ENCODE results near the gene PAX2. TPM values are rescaled to one million over a fixed set of nuclear protein-coding genes. Genes with fewer than 3 reads are reported as not detected.

PAX2 gene
- total RNA-seq, 1 donor from 2014 or later: not detected

DNA sequence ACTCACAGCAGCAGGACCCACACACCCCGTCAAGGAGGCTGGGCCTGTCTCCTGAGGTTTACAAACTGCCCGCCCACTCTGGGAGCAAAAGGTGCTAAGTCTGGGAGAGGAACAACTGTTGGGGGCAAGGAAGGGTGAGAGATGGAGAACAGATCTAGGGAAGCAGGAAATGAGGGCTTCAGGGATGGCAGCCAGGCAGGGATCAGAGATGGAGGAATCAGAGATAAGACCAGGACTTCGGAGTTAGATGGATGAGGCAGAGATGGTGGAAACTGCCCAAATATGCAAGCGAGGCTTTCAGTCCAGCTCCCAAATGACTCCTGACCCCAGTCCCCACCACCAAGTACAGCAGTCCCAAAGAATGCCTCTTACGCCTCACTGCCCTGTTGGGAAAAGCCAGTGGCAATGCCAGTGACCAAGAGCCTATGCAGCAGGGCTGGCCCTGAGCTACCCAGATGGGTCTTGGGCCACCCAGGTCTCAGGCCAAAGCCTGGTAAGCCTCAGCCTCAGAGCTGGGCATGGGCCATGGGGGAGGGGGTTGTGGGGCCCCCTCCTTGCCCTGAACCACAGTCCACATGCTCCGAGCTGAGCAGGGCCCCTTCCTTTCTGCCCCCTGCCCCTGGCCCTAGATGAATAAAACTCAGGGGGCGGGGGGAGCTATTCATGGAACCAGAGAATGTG lies 127.9 kb downstream of the PAX2 start:
- intact Hi-C loops (cut with micrococcal nuclease): no loop called here

GRCh38 chr10:100873827-100874326 lies 128.5 kb downstream of the PAX2 start:
- intact Hi-C loops (cut with micrococcal nuclease): no loop called here

DNA sequence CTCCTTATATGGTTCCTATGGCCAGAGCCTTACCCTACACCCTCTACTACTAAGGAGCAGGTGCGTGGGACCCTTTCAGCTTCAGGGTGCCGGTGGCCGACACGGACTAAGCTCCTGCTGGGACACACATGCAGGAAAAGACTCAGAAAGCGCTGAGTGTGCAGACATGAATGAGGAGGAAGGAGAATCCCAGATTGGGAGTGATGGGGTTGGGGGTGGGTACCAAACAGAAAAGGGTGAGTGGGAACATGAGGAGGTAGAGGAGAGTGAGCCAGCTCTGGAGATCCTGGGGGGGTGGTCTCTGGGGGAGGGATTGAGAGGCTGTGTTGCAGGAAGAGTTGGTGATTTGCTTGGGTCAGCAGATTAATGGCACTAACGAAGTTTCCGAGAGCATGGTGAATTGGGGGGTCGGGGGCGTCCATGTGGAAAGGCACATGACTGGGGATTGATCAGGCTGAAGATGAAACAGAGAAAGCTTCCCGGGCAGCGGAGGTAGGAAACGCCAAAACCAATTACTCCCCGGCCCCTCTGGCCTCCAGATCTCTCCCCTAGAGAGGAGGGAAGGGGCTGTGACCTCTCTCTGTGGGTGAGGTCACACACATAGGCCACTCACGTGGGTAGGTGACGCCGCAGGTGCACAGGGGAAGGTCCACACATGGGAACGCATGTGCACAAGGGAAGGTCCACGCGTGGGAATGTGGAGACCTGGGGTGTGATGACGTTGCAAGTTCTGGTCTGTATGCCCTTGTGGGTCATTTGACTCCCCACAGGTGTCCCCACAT lies 129.5 kb downstream of the PAX2 start:
- intact Hi-C loops (cut with micrococcal nuclease): no loop called here

DNA sequence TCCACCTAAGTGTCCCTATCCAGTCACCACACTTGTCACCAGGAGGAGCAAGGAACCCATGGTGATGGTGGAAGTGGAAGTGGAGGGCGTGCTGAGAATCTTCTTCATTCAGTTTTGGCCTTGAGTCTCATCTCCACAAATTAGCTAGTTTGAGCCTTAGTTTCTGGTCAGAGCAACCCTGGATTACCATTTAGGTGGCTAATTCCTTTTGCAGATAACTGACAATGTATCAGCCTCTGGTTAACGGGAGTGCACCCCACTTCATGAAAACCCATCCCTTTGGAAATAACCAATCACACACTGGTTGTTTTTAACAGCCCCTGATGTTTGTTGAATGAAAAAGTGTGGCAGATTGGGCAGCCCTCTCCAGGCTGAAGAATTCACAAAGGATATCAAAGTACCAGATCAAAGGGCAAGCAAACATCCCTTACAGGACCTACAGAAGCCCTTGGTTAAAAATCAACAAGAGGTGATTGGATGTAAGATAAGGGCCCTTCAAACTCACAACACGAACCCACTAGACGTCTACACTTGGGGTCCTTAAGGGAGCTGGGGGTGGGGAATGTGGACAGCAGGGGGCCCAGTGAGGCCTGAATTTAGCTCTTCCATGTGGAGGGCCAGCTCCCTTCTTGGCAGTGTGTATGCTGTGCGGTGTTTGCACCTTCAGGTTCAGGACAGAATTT lies 130.2 kb downstream of the PAX2 start:
- intact Hi-C loops (cut with micrococcal nuclease): no loop called here

- intact Hi-C loops (cut with micrococcal nuclease): no loop called here
These were observed 131.4 kb downstream of the PAX2 start for GRCh38 chr10:100876585-100877460.

GRCh38 chr10:100877461-100877850 lies 132.1 kb downstream of the PAX2 start:
- intact Hi-C loops (cut with micrococcal nuclease): no loop called here

- intact Hi-C loops (cut with micrococcal nuclease): loop anchor here (2.0 kb wide), 1 partner anchor 208 kb away; no protein-coding TSS in a partner anchor
These were observed 133.0 kb downstream of the PAX2 start for GRCh38 chr10:100878291-100878910.

Other genes starting within 250 kb of the PAX2 start
- 260 and 267 TPM in 2 replicates for gene SEC31B, start 225.7 kb upstream of the PAX2 start, total RNA-seq
- 325 and 339 TPM in 2 replicates for gene NDUFB8, start 215.7 kb upstream of the PAX2 start, total RNA-seq
- gene HIF1AN, start 209.6 kb upstream of the PAX2 start, total RNA-seq: 58.3 and 63.1 TPM in 2 replicates
- 40.6 and 43.0 TPM in 2 replicates for gene SLF2, start 167.4 kb downstream of the PAX2 start, total RNA-seq
- gene SEMA4G, start 223.9 kb downstream of the PAX2 start, total RNA-seq: 0.85 and 0.88 TPM in 2 replicates
- 46.6 and 50.6 TPM in 2 replicates for gene MRPL43, start 241.9 kb downstream of the PAX2 start, total RNA-seq
- 17.0 and 17.2 TPM in 2 replicates for gene TWNK, start 242.0 kb downstream of the PAX2 start, total RNA-seq

Measured in T-helper 1 cell treated with Interleukin-12 subunit alpha and Interleukin-12 subunit beta and Interleukin-4 antibody, amounts not matched to agents 30 ng/mL and 1 ng/mL, for 36 hours (primary cell).